Endothelial cell (in vitro differentiated cells): ENCODE measurements around the gene CYP46A1. TPM values are rescaled to one million over a fixed set of nuclear protein-coding genes. Genes with fewer than 3 reads are reported as not detected.
A peak's percentile ranks its signal among the peaks of the same experiment; 100 is the strongest.

Experiments used
- DNase-seq: peaks from one replicate; pipeline ENCODE4 v3.0.0; 2021; ENCODE audit warnings: low spot score
- H3K27ac Mint-ChIP-seq: one replicate; pipeline ENCODE4 v1.8.0; 2021; ENCODE audit warnings: mixed read lengths, inconsistent platforms; ENCODE audit not compliant: unreplicated experiment
- H3K27me3 Mint-ChIP-seq: one replicate; pipeline ENCODE4 v1.8.0; 2021; ENCODE audit warnings: mild to moderate bottlenecking, moderate library complexity, mixed read lengths, inconsistent platforms; ENCODE audit not compliant: unreplicated experiment
- H3K36me3 Mint-ChIP-seq: one replicate; pipeline ENCODE4 v1.8.0; 2021; ENCODE audit warnings: mild to moderate bottlenecking, low read depth, mixed read lengths, inconsistent platforms; ENCODE audit not compliant: unreplicated experiment
- H3K4me1 Mint-ChIP-seq: one replicate; pipeline ENCODE4 v1.8.0; 2021; ENCODE audit warnings: mild to moderate bottlenecking, mixed read lengths, inconsistent platforms; ENCODE audit not compliant: unreplicated experiment
- H3K4me3 Mint-ChIP-seq: one replicate; pipeline ENCODE4 v1.8.0; 2021; ENCODE audit warnings: mild to moderate bottlenecking, mixed read lengths, inconsistent platforms; ENCODE audit not compliant: unreplicated experiment
- H3K9me3 Mint-ChIP-seq: one replicate; pipeline ENCODE4 v1.8.0; 2021; ENCODE audit warnings: mixed read lengths, inconsistent platforms; ENCODE audit not compliant: unreplicated experiment
- total RNA-seq: library from RNA; stranded (reverse); fragmentation: NEBNext Ultra II Directional; extraction: Animal tissue kit (Norgen Biotek cat#: 25700); gene quantifications from one replicate; pipeline ENCODE4 v1.2.1, GENCODE V29; 2021; ENCODE audit not compliant: unreplicated experiment
- TF ChIP-seq, protein P1 (sequence below): fragments of 200-600 bp; sonication (generic); IDR thresholded peaks from one replicate; pipeline ENCODE4 v1.5.0; 2021; ENCODE audit warnings: antibody characterized with exemption; ENCODE audit not compliant: unreplicated experiment

CYP46A1 gene
- total RNA-seq, 1 donor from 2014 or later, result 5.2 TPM

DNA sequence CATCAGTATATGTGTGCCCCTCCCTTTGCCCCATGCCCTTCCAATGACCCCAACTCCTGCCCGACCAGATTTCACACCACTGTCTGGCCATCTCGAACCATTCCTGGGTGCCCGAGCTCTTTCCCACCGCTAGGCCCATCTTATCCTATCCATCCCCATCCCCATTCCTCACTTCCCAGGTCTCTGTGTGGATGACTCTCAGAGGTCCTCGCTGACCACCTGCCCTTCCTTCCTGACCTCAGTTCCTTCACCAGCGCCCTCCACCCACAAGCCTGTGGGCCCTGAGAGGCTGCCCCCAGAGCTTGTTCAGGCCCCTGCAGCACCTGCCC, 49.1 kb downstream of the CYP46A1 start:
- H3K27ac Mint-ChIP-seq, result peak overlapping the region; percentile 92
- H3K36me3 Mint-ChIP-seq, result no peaks in the 10 kb centered on the region
- no peak for DNase-seq

GRCh38 chr14:99733540-99734405, 49.7 kb downstream of the CYP46A1 start:
- Mint-ChIP-seq H3K4me3 (peak overlapping the region; percentile 80), H3K9me3 (no peaks in the 10 kb centered on the region), H3K4me1 (peaks cover 29% of the 10 kb centered on the region), H3K27ac (peak overlapping the region; percentile 92), H3K36me3 (no peaks in the 10 kb centered on the region), H3K27me3 (peaks cover 13% of the 10 kb centered on the region)
- TF ChIP-seq, protein P1, sequence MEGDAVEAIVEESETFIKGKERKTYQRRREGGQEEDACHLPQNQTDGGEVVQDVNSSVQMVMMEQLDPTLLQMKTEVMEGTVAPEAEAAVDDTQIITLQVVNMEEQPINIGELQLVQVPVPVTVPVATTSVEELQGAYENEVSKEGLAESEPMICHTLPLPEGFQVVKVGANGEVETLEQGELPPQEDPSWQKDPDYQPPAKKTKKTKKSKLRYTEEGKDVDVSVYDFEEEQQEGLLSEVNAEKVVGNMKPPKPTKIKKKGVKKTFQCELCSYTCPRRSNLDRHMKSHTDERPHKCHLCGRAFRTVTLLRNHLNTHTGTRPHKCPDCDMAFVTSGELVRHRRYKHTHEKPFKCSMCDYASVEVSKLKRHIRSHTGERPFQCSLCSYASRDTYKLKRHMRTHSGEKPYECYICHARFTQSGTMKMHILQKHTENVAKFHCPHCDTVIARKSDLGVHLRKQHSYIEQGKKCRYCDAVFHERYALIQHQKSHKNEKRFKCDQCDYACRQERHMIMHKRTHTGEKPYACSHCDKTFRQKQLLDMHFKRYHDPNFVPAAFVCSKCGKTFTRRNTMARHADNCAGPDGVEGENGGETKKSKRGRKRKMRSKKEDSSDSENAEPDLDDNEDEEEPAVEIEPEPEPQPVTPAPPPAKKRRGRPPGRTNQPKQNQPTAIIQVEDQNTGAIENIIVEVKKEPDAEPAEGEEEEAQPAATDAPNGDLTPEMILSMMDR, result no peak
- DNase-seq, result peak; percentile 62

More for the DNA sequence above, 49.1 kb downstream of the CYP46A1 start:
- Mint-ChIP-seq H3K27me3 (peaks cover 17% of the 10 kb centered on the region), H3K4me1 (peaks cover 29% of the 10 kb centered on the region), H3K9me3 (no peaks in the 10 kb centered on the region), H3K4me3 (peak overlapping the region; percentile 80)
- TF ChIP-seq, protein P1, result no peak

GRCh38 chr14:99734406-99735051, 50.4 kb downstream of the CYP46A1 start:
- H3K4me1 Mint-ChIP-seq, result peaks cover 29% of the 10 kb centered on the region
- H3K9me3 Mint-ChIP-seq, result no peaks in the 10 kb centered on the region
- no peak for DNase-seq
- peak overlapping the region; percentile 92 for H3K27ac Mint-ChIP-seq
- no peak overlapping the region for H3K4me3 Mint-ChIP-seq
- no peaks in the 10 kb centered on the region for H3K36me3 Mint-ChIP-seq
- TF ChIP-seq, protein P1, result no peak
- peaks cover 12% of the 10 kb centered on the region for H3K27me3 Mint-ChIP-seq

- DNase-seq, result no peak
- peak overlapping the region; percentile 92 for H3K27ac Mint-ChIP-seq
- H3K27me3 Mint-ChIP-seq, result peaks cover 12% of the 10 kb centered on the region
- peaks cover 29% of the 10 kb centered on the region for H3K4me1 Mint-ChIP-seq
- TF ChIP-seq, protein P1, result no peak
- H3K4me3 Mint-ChIP-seq, result no peak overlapping the region
- H3K9me3 Mint-ChIP-seq, result no peaks in the 10 kb centered on the region
- H3K36me3 Mint-ChIP-seq, result no peaks in the 10 kb centered on the region
Measured at GRCh38 chr14:99735189-99736135, 51.4 kb downstream of the CYP46A1 start.
